HUES6 (cell line): ENCODE data around the gene GADL1.

ENCODE experiments used
- H3K27ac ChIP-seq: 2 replicates; pipeline ENCODE4 v1.7.0; 2013; ENCODE audit warnings: low read depth, mild to moderate bottlenecking, low read length, inconsistent platforms
- H3K27me3 ChIP-seq: 2 replicates; pipeline ENCODE4 v1.6.1; 2013; ENCODE audit warnings: low read length; ENCODE audit not compliant: control insufficient read depth, insufficient read depth
- H3K36me3 ChIP-seq: 2 replicates; pipeline ENCODE4 v1.6.1; 2013; ENCODE audit warnings: low read length; ENCODE audit not compliant: control insufficient read depth, insufficient read depth
- H3K4me1 ChIP-seq: 2 replicates; pipeline ENCODE4 v1.6.1; 2013; ENCODE audit warnings: low read length; ENCODE audit not compliant: control insufficient read depth, insufficient read depth
- H3K4me3 ChIP-seq: 2 replicates; pipeline ENCODE4 v1.5.1; 2013; ENCODE audit warnings: low read depth, low read length
- H3K9ac ChIP-seq: one replicate; pipeline ENCODE4 v1.6.1; 2013; ENCODE audit warnings: mild to moderate bottlenecking, low read length
- H3K9me3 ChIP-seq: 2 replicates; pipeline ENCODE4 v1.6.1; 2013; ENCODE audit warnings: low read depth, low read length; ENCODE audit not compliant: control insufficient read depth, insufficient read depth

GADL1 gene

DNA sequence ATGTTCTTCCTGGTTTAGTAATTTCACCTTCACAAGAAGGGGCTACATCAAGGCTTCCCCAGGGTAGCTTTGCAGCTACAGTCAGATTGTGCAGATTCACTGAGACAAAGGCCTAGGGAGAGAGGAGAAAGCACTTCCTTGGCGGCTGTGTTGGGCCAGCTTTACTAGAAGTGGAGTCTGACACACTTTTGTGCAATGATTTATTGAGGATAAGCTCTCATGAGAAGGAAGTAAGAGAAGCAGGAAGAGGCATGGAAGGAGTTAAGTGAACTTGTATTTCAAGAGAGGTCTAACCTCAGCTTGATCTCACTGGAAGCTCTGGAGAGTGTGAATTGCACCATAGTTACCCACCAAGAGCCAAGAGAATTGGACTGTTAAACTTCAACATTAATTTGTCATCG lies 209.2 kb downstream of the GADL1 start:
- H3K4me1 ChIP-seq = peaks cover 20% of the 10 kb centered on the region
- no peak overlapping the region for H3K9ac ChIP-seq
- no peak overlapping the region for H3K27ac ChIP-seq
- no peak overlapping the region for H3K4me3 ChIP-seq
- peaks cover 32% of the 10 kb centered on the region for H3K36me3 ChIP-seq
- H3K27me3 ChIP-seq = no peaks in the 10 kb centered on the region
- H3K9me3 ChIP-seq = no peaks in the 10 kb centered on the region

GRCh38 chr3:30684356-30684755 lies 210.1 kb downstream of the GADL1 start:
- Histone ChIP-seq H3K4me1 (peaks cover 23% of the 10 kb centered on the region), H3K9ac (no peak overlapping the region), H3K4me3 (no peak overlapping the region), H3K36me3 (peaks cover 24% of the 10 kb centered on the region; the same call in 1 of the 2 replicates), H3K27ac (no peak overlapping the region), H3K9me3 (no peaks in the 10 kb centered on the region), H3K27me3 (no peaks in the 10 kb centered on the region)

- peaks cover 24% of the 10 kb centered on the region; the same call in 1 of the 2 replicates for H3K36me3 ChIP-seq
- H3K9ac ChIP-seq = no peak overlapping the region
- H3K9me3 ChIP-seq = no peaks in the 10 kb centered on the region
- H3K27ac ChIP-seq = no peak overlapping the region
- H3K4me1 ChIP-seq = peaks cover 28% of the 10 kb centered on the region
- no peaks in the 10 kb centered on the region for H3K27me3 ChIP-seq
- no peak overlapping the region for H3K4me3 ChIP-seq
Measured at GRCh38 chr3:30683769-30684168, 210.7 kb downstream of the GADL1 start.

DNA sequence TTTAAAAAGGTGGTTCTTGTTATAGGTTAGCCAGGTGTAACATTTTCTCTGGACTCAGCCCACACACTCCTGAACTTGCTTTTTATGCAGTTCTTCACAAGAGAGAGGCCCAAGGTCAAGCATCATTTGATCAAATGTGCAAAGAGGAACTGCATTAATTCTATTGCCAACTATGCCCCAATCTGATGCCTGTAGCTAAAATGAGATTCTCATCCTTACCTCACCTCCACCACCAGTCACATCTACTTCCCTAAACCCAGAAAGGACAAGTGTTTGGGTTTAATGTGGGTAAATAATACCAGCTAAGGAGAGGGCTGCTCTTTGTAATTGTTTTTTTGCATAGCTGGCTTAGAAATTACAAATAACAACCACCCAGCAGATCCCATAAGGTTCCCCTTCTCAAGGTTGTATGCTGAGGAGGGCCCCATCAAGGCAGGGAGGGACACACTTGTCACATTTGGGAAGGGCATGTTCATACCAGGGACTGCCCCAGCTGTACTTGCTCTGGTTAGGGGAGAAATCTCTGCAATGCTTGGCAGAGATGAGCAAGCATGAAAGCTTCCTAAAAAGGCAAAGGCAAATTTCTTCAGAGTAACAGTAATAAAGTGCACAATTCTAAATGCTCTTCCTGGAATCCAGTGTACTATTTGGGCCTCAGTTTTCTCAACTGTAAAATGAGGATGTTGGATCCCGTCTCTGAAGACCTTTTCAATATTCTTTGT lies 211.9 kb downstream of the GADL1 start:
- Histone ChIP-seq H3K9me3 (no peaks in the 10 kb centered on the region), H3K27ac (no peak overlapping the region), H3K4me1 (peaks cover 26% of the 10 kb centered on the region), H3K4me3 (no peak overlapping the region), H3K27me3 (no peaks in the 10 kb centered on the region), H3K36me3 (peaks cover 26% of the 10 kb centered on the region), H3K9ac (no peak overlapping the region)

- peaks cover 22% of the 10 kb centered on the region for H3K36me3 ChIP-seq
- H3K9me3 ChIP-seq = no peaks in the 10 kb centered on the region
- H3K4me1 ChIP-seq = peaks cover 26% of the 10 kb centered on the region
- H3K27ac ChIP-seq = no peak overlapping the region
- H3K4me3 ChIP-seq = no peak overlapping the region
- no peaks in the 10 kb centered on the region for H3K27me3 ChIP-seq
- H3K9ac ChIP-seq = no peak overlapping the region
Measured at GRCh38 chr3:30681649-30682211, 212.7 kb downstream of the GADL1 start.

- no peak overlapping the region for H3K27ac ChIP-seq
- no peak overlapping the region for H3K9ac ChIP-seq
- H3K27me3 ChIP-seq = no peaks in the 10 kb centered on the region
- H3K4me3 ChIP-seq = no peak overlapping the region
- H3K36me3 ChIP-seq = peaks cover 21% of the 10 kb centered on the region
- peaks cover 26% of the 10 kb centered on the region for H3K4me1 ChIP-seq
- H3K9me3 ChIP-seq = no peaks in the 10 kb centered on the region
Measured at GRCh38 chr3:30680789-30681648, 213.4 kb downstream of the GADL1 start.

DNA sequence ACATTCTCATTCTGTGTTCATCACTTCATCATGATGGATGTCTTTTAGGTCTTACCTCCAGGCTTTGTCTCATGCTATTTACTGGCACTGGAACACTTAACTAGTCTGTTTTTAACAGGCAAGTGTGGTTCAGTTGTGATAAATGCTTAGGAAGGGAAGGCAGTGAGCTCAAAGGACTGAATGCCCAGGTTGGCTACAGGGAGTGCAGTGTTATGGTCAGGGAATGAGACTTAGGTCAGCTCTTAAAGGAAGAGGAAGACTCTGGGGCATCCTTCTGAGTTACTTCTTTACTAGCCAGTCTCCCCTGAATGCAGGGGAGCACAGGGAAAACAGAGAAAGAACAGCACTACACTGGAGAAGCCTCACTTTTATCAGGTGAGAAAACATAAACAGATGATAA lies 215.4 kb downstream of the GADL1 start:
- Histone ChIP-seq H3K9ac (no peak overlapping the region), H3K4me1 (peaks cover 26% of the 10 kb centered on the region), H3K4me3 (no peak overlapping the region), H3K27ac (no peak overlapping the region), H3K27me3 (no peaks in the 10 kb centered on the region), H3K36me3 (peaks cover 33% of the 10 kb centered on the region), H3K9me3 (no peaks in the 10 kb centered on the region)

GRCh38 chr3:30677347-30677685 lies 217.1 kb downstream of the GADL1 start:
- Histone ChIP-seq H3K9me3 (no peaks in the 10 kb centered on the region), H3K4me3 (no peak overlapping the region), H3K9ac (no peak overlapping the region), H3K27ac (no peak overlapping the region), H3K27me3 (no peaks in the 10 kb centered on the region), H3K36me3 (peaks cover 42% of the 10 kb centered on the region), H3K4me1 (peaks cover 26% of the 10 kb centered on the region)

GRCh38 chr3:30676424-30677346 lies 217.8 kb downstream of the GADL1 start:
- H3K9me3 ChIP-seq = no peaks in the 10 kb centered on the region

More at GRCh38 chr3:30676424-30677346, 217.8 kb downstream of the GADL1 start:
- H3K4me1 ChIP-seq = peaks cover 21% of the 10 kb centered on the region
- peaks cover 49% of the 10 kb centered on the region for H3K36me3 ChIP-seq
- no peaks in the 10 kb centered on the region for H3K27me3 ChIP-seq
- no peak overlapping the region for H3K4me3 ChIP-seq
- H3K27ac ChIP-seq = no peak overlapping the region
- no peak overlapping the region for H3K9ac ChIP-seq
